Right atrium auricular region (tissue), 2 donors: Measurements from ENCODE around the gene RAB9B. TPM values are rescaled to one million over a fixed set of nuclear protein-coding genes. Genes with fewer than 3 reads are reported as not detected.
A peak's percentile ranks its signal among the peaks of the same experiment; 100 is the strongest.
"Not testable (repeated sequence)": the region's sequence is repeated elsewhere in the genome, so short reads cannot be mapped to it uniquely, and the experiment has no call there.

Source experiments
- DNase-seq: peaks from one replicate; pipeline ENCODE4 v3.0.0-alpha.2; 2019; ENCODE audit warnings: low spot score
- H3K27ac ChIP-seq, 2 donors: fragments of 200-600 bp; sonication (generic); 1 replicate in 1 of 2; 2 replicates in 1 of 2; pipeline ENCODE4 v1.5.1; 2016 to 2019
- H3K27me3 ChIP-seq, 2 donors: fragments of 200-600 bp; sonication (generic); one replicate each; pipeline versions ENCODE4 v1.5.1 to v1.6.0; 2017 to 2019
- H3K36me3 ChIP-seq: fragments of 200-600 bp; sonication (generic); one replicate; pipeline ENCODE4 v1.5.1; 2016
- H3K4me1 ChIP-seq, 2 donors: fragments of 200-600 bp; sonication (generic); one replicate each; pipeline versions ENCODE4 v1.5.1 to v1.6.0; 2017 to 2019
- H3K4me3 ChIP-seq, 2 donors: fragments of 200-600 bp; sonication (generic); 1 replicate in 1 of 2; 2 replicates in 1 of 2; pipeline ENCODE4 v1.5.1; 2017 to 2019; ENCODE audit warnings: mild to moderate bottlenecking in 1 of 2, moderate library complexity in 1 of 2
- H3K9me3 ChIP-seq, 2 donors: fragments of 200-600 bp; sonication (generic); one replicate each; pipeline ENCODE4 v1.5.1; 2019
- CTCF ChIP-seq, 2 donors: fragments of 200-600 bp; sonication (generic); IDR thresholded peaks; one replicate each; pipeline ENCODE4 v1.5.1; 2019; ENCODE audit warnings: antibody characterized with exemption in 2 of 2
- total RNA-seq, 2 donors: library from RNA; depleted of rRNA; stranded (reverse); fragments of >200 nt; gene quantifications; one replicate each; pipeline ENCODE4 v1.1.0, GENCODE V29; 2016

RAB9B gene
- total RNA-seq, 2 donors from 2014 or later = 12.7 to 21.1 TPM

GRCh38 chrX:103818842-103819619, 13.0 kb downstream of the RAB9B start:
- H3K9me3 ChIP-seq = no peaks in the 10 kb centered on the region
- DNase-seq = no peak
- TF ChIP-seq CTCF (IDR thresholded peaks at IDR 0.05) = no peak
- H3K4me1 ChIP-seq = no peaks in the 10 kb centered on the region
- H3K4me3 ChIP-seq = no peak overlapping the region
- no peaks in the 10 kb centered on the region for H3K27me3 ChIP-seq
- H3K27ac ChIP-seq = no peak overlapping the region
- H3K36me3 ChIP-seq = no peaks in the 10 kb centered on the region

GRCh38 chrX:103817502-103817901, 14.6 kb downstream of the RAB9B start:
- no peaks in the 10 kb centered on the region for H3K27me3 ChIP-seq
- no peak overlapping the region for H3K27ac ChIP-seq
- no peaks in the 10 kb centered on the region for H3K4me1 ChIP-seq
- DNase-seq = no peak
- H3K9me3 ChIP-seq = no peaks in the 10 kb centered on the region
- no peak overlapping the region for H3K4me3 ChIP-seq
- TF ChIP-seq CTCF (IDR thresholded peaks at IDR 0.05) = peak; percentile 89 to 91
- no peaks in the 10 kb centered on the region for H3K36me3 ChIP-seq

GRCh38 chrX:103817101-103817500, 15.0 kb downstream of the RAB9B start:
- H3K4me1 ChIP-seq, H3K4me3 ChIP-seq, H3K9me3 ChIP-seq, H3K36me3 ChIP-seq, H3K27ac ChIP-seq, DNase-seq, H3K27me3 ChIP-seq: not testable (repeated sequence)

- TF ChIP-seq CTCF (IDR thresholded peaks at IDR 0.05) = no peak
- DNase-seq = no peak
- Histone ChIP-seq H3K9me3 (no peaks in the 10 kb centered on the region), H3K4me1 (no peaks in the 10 kb centered on the region), H3K4me3 (no peak overlapping the region), H3K27me3 (no peaks in the 10 kb centered on the region), H3K27ac (no peak overlapping the region), H3K36me3 (no peaks in the 10 kb centered on the region)
Measured at GRCh38 chrX:103811858-103812257, 20.2 kb downstream of the RAB9B start.

GRCh38 chrX:103806862-103807474, 25.1 kb downstream of the RAB9B start:
- H3K36me3 ChIP-seq = no peaks in the 10 kb centered on the region
- H3K27me3 ChIP-seq = no peaks in the 10 kb centered on the region
- H3K4me3 ChIP-seq = no peak overlapping the region
- no peaks in the 10 kb centered on the region for H3K4me1 ChIP-seq
- no peak for DNase-seq
- TF ChIP-seq CTCF (IDR thresholded peaks at IDR 0.05) = no peak
- H3K27ac ChIP-seq = no peak overlapping the region
- no peaks in the 10 kb centered on the region for H3K9me3 ChIP-seq

GRCh38 chrX:103805860-103806259, 26.2 kb downstream of the RAB9B start:
- no peaks in the 10 kb centered on the region for H3K9me3 ChIP-seq
- no peak for TF ChIP-seq CTCF (IDR thresholded peaks at IDR 0.05)
- no peak for DNase-seq

More at GRCh38 chrX:103805860-103806259, 26.2 kb downstream of the RAB9B start:
- H3K4me3 ChIP-seq = no peak overlapping the region
- no peaks in the 10 kb centered on the region for H3K36me3 ChIP-seq
- no peak overlapping the region for H3K27ac ChIP-seq
- no peaks in the 10 kb centered on the region for H3K27me3 ChIP-seq
- no peaks in the 10 kb centered on the region for H3K4me1 ChIP-seq
